ENCODE results near the gene PRTN3.

Gene PRTN3

GRCh38 chr19:803686-804418 is 36.9 kb upstream of the PRTN3 start:
- no peak for DNase-seq (ENCODE audit: low read depth)

GRCh38 chr19:804419-805165 is 36.2 kb upstream of the PRTN3 start:
- no peak for DNase-seq (ENCODE audit: low read depth)

GRCh38 chr19:805166-805551 is 35.6 kb upstream of the PRTN3 start:
- no peak for DNase-seq (ENCODE audit: low read depth)

GRCh38 chr19:805600-806550 is 34.9 kb upstream of the PRTN3 start:
- DNase-seq (ENCODE audit: low read depth) = no peak

GRCh38 chr19:806815-807421 is 33.9 kb upstream of the PRTN3 start:
- no peak for DNase-seq (ENCODE audit: low read depth)

GRCh38 chr19:807627-808422 is 33.0 kb upstream of the PRTN3 start:
- no peak for DNase-seq (ENCODE audit: low read depth)

- no peak for DNase-seq (ENCODE audit: low read depth)
These were observed 32.4 kb upstream of the PRTN3 start for GRCh38 chr19:808423-808775.

- no peak for DNase-seq (ENCODE audit: low read depth)
These were observed 30.5 kb upstream of the PRTN3 start for GRCh38 chr19:810077-810855.

GRCh38 chr19:810883-811489 is 29.8 kb upstream of the PRTN3 start:
- DNase-seq (ENCODE audit: low read depth) = no peak

- DNase-seq (ENCODE audit: low read depth) = no peak
These were observed 29.2 kb upstream of the PRTN3 start for GRCh38 chr19:811506-812048.

GRCh38 chr19:812049-812746 is 28.6 kb upstream of the PRTN3 start:
- no peak for DNase-seq (ENCODE audit: low read depth)

GRCh38 chr19:812747-813218 is 28.0 kb upstream of the PRTN3 start:
- DNase-seq (ENCODE audit: low read depth) = no peak

- no peak for DNase-seq (ENCODE audit: low read depth)
These were observed 27.3 kb upstream of the PRTN3 start for GRCh38 chr19:813219-814151.

GRCh38 chr19:814152-815078 is 26.4 kb upstream of the PRTN3 start:
- no peak for DNase-seq (ENCODE audit: low read depth)

GRCh38 chr19:815079-815774 is 25.6 kb upstream of the PRTN3 start:
- DNase-seq (ENCODE audit: low read depth) = no peak
